NCI-H446 (cell line): Measurements from ENCODE around the gene LAMC2.

Experiments used
- DNase-seq, 2 experiments: peaks; one replicate each; lab custom pipeline; 2025; lab: John Stamatoyannopoulos, UW

LAMC2 gene

DNA sequence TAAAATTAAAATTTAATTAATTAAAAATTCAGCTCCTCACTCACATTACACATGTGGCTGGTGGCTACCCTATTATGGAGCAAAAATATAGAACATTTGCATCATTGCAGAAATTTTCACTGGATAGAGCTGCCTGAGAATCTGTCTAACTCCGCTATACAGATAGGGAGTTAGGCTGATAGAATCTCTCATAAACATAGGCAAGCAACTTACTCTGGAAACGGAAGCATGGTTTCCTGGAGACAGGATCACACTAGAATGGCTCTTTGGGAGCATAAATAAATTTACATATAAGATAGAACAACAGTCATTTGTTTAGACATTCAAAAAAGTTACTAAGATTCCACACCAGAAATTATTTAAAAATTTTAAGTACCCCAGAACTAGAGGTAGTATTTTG, 12.2 kb upstream of the LAMC2 start:
- DNase-seq = no peak

DNA sequence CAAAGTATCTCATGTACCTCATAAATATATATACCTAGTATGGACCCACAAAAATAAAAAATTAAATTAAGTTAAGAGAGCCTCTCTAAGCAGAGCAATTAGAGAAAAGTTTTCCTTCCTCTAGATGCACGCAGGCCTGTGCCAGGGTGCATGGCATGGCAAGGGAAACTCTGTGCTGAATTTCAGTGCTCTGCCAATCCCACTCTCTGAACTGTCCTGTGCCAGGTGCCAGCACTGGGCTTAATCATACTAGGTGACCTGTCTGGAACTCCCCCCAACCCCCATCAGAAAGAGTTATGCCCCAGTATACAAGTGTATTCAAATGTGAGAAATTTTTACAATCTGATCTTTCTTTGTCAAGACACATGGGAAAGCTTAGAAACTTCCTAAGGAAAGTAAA, 10.4 kb upstream of the LAMC2 start:
- DNase-seq = no peak

GRCh38 chr1:183178545-183178944, 7.5 kb upstream of the LAMC2 start:
- no peak for DNase-seq

- no peak for DNase-seq
Measured at GRCh38 chr1:183179033-183179432, 7.0 kb upstream of the LAMC2 start.

GRCh38 chr1:183180218-183180617, 5.8 kb upstream of the LAMC2 start:
- peak; percentile 93 to 97 for DNase-seq

DNA sequence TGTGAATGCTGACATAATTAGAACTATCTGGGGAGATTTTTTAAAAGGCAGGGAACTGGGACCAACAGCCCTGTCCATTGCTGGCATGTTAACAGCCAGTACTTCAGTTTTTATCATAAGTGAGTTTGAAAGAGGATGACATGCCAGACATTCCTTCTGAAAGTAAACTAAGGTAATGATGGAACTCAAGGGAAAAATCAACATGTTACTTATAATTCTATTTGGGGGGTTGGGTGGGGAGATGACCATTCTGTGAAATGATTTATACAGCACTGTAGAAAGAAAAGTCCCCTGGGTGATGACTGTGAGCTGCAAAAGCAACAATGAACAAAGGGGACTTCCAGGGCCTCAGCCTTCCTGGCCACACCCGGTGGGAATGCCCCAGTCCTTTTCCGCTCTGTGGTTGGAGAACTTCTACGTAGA, 5.4 kb upstream of the LAMC2 start:
- peak; percentile 50 to 60 for DNase-seq

DNA sequence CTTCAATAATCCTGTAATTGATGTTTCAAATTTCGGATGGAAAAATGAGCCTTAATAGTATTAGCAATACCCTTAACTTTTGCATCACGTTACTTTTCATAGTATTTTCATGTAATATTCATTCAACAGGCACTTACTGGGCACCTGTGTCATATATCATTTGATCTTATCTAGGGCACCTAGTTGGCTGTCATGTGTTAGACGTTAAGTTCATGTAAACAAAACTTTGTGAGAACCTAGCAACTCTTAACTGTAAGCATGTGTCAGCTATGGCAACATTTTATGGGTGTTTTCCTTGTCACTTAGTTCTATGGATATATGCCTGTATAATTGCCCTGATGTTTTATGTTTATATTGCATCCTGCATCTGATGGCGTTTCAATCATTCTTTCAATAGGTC, 777 bp downstream of the LAMC2 start:
- DNase-seq = no peak

GRCh38 chr1:183188240-183188639, 2.2 kb downstream of the LAMC2 start:
- DNase-seq = no peak

GRCh38 chr1:183191833-183192232, 5.8 kb downstream of the LAMC2 start:
- DNase-seq = peak in 1 of 2 experiments; percentile 19

DNA sequence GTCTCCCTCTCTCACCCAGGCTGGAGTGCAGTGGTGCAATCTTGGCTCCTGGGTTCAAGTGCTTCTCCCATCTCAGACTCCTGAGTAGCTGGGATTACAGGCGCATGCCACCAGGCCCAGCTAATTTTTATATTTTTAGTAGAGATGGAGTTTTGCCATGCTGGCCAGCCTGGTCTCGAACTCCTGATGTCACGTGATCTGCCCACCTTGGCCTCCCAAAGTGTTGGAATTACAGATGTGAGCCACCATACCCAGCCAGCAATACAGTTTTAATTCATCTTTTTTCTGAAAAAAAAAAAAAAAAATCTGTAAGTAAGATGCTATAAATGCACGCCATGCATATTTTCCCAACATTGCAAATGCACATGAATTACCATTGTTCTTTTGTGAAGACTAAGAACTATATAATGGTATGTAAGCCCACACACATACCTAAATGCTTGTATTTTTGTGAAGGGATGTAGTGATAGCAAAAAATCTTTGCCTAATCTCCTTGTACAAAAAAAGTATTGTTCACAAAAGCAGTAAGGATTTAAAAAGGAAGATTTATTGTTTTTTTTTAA, 8.0 kb downstream of the LAMC2 start:
- no peak for DNase-seq

GRCh38 chr1:183194527-183195141, 8.6 kb downstream of the LAMC2 start:
- DNase-seq = no peak

- no peak for DNase-seq
Measured at GRCh38 chr1:183195142-183195574, 9.1 kb downstream of the LAMC2 start.

- no peak for DNase-seq
Measured at GRCh38 chr1:183197762-183198161, 11.7 kb downstream of the LAMC2 start.

GRCh38 chr1:183198463-183198862, 12.4 kb downstream of the LAMC2 start:
- no peak for DNase-seq

DNA sequence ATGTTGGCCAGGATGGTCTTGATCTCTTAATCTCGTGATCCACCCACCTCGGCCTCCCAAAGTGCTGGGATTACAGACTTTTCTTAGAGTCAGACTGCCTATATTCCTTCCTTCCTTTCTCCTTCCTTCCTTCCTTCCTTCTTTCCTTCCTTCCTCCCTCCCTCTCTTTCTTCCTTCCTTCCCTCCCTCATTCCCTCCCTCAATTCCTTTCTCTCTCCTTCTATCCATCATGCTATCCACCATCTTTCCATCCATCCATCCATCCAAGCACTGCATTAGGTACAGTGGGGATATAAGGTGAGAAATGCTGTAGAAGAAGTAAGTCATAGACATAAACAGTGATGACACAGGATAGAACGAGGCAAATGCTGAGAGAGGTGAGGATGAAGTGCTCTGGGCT, 13.2 kb downstream of the LAMC2 start:
- DNase-seq = no peak

DNA sequence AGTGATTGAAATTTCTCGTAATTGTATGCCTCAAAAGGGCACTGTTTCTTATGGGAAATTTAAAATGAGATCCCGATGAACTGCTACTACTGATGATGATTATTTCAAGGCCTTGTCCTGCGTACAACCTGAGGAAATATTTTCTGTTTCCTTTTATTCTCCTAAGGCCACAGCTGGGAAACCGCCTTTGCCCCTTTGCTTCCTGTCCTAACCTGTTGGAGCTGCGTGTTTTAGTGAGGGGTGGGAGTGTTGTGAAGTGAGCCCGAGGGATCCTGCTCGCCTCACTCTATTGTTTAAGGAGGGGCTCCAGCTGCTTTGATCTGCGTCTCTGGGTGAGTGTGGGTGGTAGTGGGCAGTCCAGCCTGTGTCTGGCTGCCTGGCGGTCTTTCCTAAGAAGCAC, 14.4 kb downstream of the LAMC2 start:
- no peak for DNase-seq

DNA sequence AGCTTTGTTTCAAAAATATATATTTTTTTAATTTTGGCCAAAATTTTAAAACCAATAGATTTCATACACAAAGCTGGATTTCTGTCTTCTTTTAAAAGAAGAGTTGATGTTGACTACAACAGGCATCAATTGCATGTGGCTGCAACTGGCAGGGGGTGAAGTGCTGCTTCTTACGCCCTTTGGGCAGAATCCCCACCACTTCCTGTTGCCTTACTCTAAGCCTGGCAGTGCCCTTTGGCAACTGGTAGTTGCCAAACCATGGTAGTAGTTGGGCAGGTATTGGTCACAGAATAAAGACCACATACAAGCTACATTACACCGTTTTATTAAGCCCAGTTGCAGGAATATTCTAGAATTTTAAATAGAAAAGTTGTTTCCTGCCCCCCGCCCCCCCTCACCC, 17.0 kb downstream of the LAMC2 start:
- no peak for DNase-seq

DNA sequence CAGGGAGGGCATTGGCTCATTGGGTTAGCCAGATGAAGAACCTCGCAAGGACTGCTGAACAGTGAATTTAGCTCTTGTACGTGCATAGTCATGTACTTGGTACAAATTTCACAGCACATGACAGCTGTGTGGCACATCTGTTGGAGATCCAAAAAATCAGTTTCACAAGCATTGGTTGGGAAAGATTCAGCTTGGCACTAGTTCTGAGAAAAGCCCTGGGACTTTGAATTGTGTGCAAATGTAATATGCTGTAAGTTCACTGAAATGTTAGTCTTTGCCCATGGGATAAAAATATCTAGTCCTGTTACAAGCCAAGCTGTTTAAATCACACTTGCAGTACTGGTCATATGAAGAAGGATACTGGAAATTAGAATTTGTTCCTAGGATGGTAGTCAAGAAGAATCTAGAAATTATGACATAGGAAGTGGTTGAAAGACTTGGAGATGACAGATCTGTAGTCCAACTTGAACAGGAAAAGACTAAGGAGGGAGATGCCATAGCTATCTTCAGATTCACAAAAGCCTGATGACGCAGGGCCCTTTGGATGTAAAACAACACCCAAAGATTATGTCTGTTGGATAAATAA, 19.2 kb downstream of the LAMC2 start:
- DNase-seq = no peak

DNA sequence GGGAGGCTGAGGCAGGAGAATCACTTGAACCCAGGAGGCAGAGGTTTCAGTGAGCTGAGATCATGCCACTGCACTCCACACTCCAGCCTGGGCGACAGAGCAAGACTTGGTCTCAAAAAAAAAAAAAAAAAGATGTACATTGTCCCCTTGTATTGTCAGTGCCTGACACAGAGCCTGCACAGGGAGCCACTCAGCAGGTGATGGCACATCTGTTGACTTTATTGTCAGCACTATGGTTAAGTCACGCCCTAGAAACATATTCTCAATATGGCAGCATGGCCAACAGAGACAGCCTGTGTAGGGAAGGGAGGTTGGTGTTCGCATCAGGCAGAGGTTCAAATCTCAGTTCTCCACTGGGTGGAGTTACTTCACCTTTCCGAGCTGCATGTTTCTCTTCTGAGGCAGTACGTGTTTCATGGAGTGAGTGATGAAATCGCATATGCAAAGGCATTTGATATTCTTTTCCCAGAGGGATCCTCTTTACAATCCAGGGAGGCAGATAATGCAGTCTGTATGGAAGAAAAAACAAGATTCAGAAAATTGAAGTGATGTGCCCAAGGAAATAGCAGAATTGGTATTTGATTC, 20.6 kb downstream of the LAMC2 start:
- DNase-seq = no peak

DNA sequence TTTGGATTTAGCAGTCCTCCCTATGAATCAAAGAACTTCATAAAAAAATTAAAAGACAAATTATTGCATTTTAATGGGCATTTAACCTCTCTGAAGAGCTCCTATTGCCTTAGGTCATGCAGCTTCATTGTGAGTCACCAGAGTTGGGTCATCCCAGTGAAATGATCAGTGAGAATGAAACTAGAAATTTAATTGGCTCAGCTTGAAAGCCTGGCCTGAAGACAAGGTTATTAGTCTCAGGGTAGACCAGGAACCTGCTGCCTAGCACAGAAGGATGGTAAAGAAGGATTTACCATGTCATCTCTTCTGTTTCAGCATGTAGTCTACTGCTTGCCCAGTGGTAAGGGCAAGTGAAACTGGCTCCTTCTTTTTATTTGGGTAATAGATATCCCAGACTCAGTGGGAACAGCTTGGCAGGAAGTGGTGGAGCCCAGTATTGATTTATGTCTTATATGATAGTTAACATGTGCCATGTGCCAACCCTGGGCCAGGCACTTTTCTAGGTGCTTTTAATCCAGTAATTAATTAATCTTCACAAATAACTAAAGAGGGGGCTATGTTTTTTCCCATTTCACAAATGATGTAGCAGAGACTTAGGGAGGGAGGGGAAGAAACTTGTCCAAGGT, 23.6 kb downstream of the LAMC2 start:
- DNase-seq = peak in 1 of 2 experiments; percentile 69

DNA sequence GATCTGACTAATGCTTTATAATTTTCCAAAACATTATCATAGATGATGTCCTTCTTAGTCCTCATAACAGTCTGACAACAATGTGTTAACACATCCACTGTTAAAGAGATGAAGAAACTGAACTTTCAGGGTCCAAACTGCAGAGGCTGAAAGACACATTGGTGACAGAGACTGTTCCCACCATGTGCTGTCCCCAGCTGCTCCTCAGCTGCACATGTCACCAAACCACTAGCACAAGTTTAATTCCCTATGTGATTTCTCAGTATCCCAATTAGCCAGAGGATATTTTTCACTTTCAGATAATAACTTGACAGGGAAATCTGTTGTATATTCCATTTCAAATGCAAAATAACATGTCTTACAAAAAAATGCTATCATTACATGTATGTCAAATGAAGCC, 24.6 kb downstream of the LAMC2 start:
- no peak for DNase-seq

DNA sequence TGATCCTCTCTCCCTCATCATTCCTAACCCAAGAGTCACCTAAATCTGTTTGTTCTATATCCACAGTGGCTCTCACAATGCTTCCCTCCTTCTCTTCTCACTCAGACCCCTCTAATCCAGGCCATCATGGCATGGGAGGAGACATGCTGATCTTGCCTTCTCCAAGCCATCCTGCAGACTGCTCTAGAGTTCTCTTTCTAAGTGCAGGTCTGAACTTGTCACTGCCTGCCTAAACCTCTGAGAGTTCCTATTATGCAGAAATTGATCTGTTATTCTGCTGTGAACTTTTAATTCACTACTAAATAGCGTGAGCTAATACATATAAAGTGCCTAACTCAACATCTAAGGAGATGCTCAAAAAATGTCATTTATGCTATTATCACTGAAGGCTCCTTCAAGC, 26.8 kb downstream of the LAMC2 start:
- DNase-seq = no peak
